Osteoblast (primary cell): ENCODE data around the gene ADCY3. TPM values are rescaled to one million over a fixed set of nuclear protein-coding genes. Genes with fewer than 3 reads are reported as not detected.
A peak's percentile ranks its signal among the peaks of the same experiment; 100 is the strongest.

Source experiments
- DNase-seq: peaks from one replicate; pipeline ENCODE4 v3.0.0; 2011; ENCODE audit warnings: low spot score, mixed read lengths; ENCODE audit not compliant: insufficient read length; ENCODE audit errors: missing footprints
- H2AFZ ChIP-seq: 2 replicates; pipeline ENCODE4 v1.6.0; 2011; ENCODE audit warnings: mild to moderate bottlenecking, low read length
- H3K27ac ChIP-seq: 2 replicates; pipeline ENCODE4 v1.5.1; 2011; ENCODE audit warnings: mild to moderate bottlenecking, low read depth, low read length, moderate library complexity
- H3K27me3 ChIP-seq: 2 replicates; pipeline ENCODE4 v1.6.0; 2012; ENCODE audit warnings: mild to moderate bottlenecking, control low read depth, inconsistent platforms, low read length, moderate library complexity; ENCODE audit not compliant: insufficient read depth
- H3K36me3 ChIP-seq: 2 replicates; pipeline ENCODE4 v1.5.1; 2011; ENCODE audit warnings: mild to moderate bottlenecking, low read length, control low read depth, moderate library complexity; ENCODE audit not compliant: insufficient read depth
- H3K4me1 ChIP-seq: 2 replicates; pipeline ENCODE4 v1.5.1; 2011; ENCODE audit warnings: mild to moderate bottlenecking, low read length, control low read depth, moderate library complexity; ENCODE audit not compliant: insufficient read depth
- H3K4me2 ChIP-seq: 2 replicates; pipeline ENCODE4 v1.6.0; 2011; ENCODE audit warnings: mild to moderate bottlenecking, low read length; ENCODE audit not compliant: insufficient read depth
- H3K4me3 ChIP-seq: fragments of 200-600 bp; sonication (generic); 3 replicates; pipeline ENCODE4 v1.5.1; 2012; ENCODE audit warnings: mild to moderate bottlenecking, low read length, inconsistent platforms; ENCODE audit not compliant: insufficient read depth
- H3K79me2 ChIP-seq: 2 replicates; pipeline ENCODE4 v1.6.0; 2012; ENCODE audit warnings: mild to moderate bottlenecking, low read length, control low read depth, inconsistent platforms; ENCODE audit not compliant: insufficient read depth
- H3K9me3 ChIP-seq: 2 replicates; pipeline ENCODE4 v1.5.1; 2011; ENCODE audit warnings: low read depth, low read length, control low read depth
- H4K20me1 ChIP-seq: 2 replicates; pipeline ENCODE4 v1.6.0; 2012; ENCODE audit warnings: mild to moderate bottlenecking, low read length, control low read depth; ENCODE audit not compliant: insufficient read depth
- total RNA-seq: library from RNA; depleted of rRNA; stranded (reverse); fragments of >200 nt; gene quantifications from 2 replicates; pipeline ENCODE4 v1.2.3, GENCODE V29; 2012
- TF ChIP-seq, protein P1 (sequence below): IDR thresholded peaks from 2 replicates; pipeline ENCODE4 v1.5.1; 2011; ENCODE audit warnings: mild to moderate bottlenecking, low read depth, low read length, moderate library complexity; ENCODE audit errors: extremely low read depth

Gene ADCY3
- total RNA-seq, 1 donor, result 47.4 TPM

DNA sequence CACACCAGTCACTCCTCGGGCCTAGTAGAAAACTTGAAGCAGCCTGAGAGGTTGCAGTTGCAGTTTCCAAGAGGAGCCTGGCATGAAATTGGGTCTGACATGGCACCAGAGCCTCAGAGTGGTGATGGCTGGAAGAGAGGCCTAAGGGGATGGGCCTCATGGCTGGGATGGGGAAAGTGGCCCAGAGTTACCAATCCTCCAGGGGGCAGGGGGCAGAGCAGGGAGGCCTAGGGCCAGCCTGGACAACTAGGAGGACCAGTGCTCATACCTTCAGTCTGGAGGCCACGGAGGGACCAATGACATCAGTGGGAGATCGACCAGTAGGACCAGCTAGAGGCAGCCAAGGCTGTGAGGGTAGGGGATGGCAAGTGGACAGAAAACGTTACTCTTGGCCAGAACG is 15.1 kb upstream of the ADCY3 start:
- Histone ChIP-seq H2AFZ (no peak overlapping the region), H3K4me3 (no peak overlapping the region), H4K20me1 (no peaks in the 10 kb centered on the region), H3K9me3 (no peaks in the 10 kb centered on the region), H3K79me2 (no peaks in the 10 kb centered on the region), H3K4me1 (peaks cover 3% of the 10 kb centered on the region), H3K27me3 (no peaks in the 10 kb centered on the region), H3K4me2 (no peak overlapping the region), H3K36me3 (no peaks in the 10 kb centered on the region), H3K27ac (no peak overlapping the region)
- TF ChIP-seq, protein P1, sequence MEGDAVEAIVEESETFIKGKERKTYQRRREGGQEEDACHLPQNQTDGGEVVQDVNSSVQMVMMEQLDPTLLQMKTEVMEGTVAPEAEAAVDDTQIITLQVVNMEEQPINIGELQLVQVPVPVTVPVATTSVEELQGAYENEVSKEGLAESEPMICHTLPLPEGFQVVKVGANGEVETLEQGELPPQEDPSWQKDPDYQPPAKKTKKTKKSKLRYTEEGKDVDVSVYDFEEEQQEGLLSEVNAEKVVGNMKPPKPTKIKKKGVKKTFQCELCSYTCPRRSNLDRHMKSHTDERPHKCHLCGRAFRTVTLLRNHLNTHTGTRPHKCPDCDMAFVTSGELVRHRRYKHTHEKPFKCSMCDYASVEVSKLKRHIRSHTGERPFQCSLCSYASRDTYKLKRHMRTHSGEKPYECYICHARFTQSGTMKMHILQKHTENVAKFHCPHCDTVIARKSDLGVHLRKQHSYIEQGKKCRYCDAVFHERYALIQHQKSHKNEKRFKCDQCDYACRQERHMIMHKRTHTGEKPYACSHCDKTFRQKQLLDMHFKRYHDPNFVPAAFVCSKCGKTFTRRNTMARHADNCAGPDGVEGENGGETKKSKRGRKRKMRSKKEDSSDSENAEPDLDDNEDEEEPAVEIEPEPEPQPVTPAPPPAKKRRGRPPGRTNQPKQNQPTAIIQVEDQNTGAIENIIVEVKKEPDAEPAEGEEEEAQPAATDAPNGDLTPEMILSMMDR, result no peak
- DNase-seq, result peak; percentile 19

DNA sequence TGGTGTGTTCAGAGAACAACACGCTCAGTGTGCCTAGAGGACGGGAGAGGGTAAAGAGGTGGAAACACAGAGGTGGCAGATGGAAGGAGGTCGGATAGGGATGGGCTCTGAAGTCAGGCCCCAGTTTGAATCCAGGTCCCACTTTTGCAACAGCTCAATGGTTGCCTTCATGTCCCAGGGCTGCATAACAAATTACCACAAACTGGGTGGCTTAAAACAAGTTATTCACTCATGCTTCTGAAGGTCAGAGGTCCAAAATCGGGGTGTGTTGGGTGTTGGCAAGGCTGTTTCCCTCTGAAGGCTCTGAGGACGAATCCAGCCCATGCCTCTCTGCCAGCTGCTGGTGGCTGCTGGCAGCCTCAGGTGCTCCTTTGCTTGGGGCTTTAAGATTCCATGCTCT is 12.7 kb upstream of the ADCY3 start:
- no peak overlapping the region for H2AFZ ChIP-seq

DNA sequence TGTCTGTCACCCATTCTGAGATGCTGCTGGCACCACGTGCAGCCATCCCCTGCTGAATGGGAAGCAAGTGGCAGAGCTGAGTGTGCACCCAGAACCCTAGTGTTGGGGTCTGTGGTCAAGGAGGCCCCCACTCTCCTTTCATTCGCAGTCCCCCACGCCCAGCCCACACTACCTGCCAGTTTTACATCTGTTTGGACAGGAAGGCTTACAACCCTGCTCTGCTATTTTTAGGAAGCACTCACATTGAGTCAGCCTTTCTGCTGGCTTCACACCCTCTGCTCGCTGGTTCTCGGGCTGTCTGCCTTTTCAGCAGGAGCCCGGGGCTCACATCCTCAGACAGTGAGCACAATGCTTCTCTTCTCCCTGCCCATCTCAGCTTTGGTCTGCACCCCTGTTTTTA is 10.7 kb upstream of the ADCY3 start:
- no peaks in the 10 kb centered on the region for H3K79me2 ChIP-seq
- no peak for DNase-seq
- H2AFZ ChIP-seq, result peak overlapping the region; percentile 24
- TF ChIP-seq, protein P1, result no peak
- H3K4me2 ChIP-seq, result no peak overlapping the region
- H3K4me1 ChIP-seq, result peaks cover 11% of the 10 kb centered on the region
- no peaks in the 10 kb centered on the region for H4K20me1 ChIP-seq
- no peak overlapping the region for H3K27ac ChIP-seq
- no peaks in the 10 kb centered on the region for H3K9me3 ChIP-seq
- H3K27me3 ChIP-seq, result no peaks in the 10 kb centered on the region
- H3K36me3 ChIP-seq, result no peaks in the 10 kb centered on the region
- H3K4me3 ChIP-seq, result no peak overlapping the region

More for the DNA sequence above, 12.7 kb upstream of the ADCY3 start:
- Histone ChIP-seq H3K27ac (no peak overlapping the region), H3K4me1 (peaks cover 3% of the 10 kb centered on the region), H3K9me3 (no peaks in the 10 kb centered on the region), H3K4me3 (no peak overlapping the region), H3K79me2 (no peaks in the 10 kb centered on the region), H3K36me3 (no peaks in the 10 kb centered on the region), H3K4me2 (no peak overlapping the region), H4K20me1 (no peaks in the 10 kb centered on the region), H3K27me3 (no peaks in the 10 kb centered on the region)
- no peak for DNase-seq
- TF ChIP-seq, protein P1, result no peak

DNA sequence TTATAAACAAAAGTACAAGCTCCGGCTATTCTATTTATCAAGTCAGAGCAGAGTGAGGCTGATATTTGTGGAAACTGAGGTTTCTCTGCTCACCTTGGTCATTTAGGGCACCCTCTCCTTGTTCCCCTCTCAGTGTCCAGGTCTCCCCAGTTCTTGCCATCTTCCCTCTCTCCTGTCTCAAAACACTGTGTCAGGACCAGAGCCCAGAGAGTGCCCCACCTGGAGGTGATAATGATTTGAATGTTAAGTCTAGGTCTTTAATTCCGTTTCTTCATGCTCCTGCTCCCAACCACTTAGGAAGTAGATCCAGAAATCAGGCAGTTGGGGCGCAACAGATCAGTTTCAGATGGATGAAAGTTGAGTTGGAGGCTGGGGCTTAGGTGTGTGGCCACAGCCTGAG is 9.2 kb upstream of the ADCY3 start:
- TF ChIP-seq, protein P1, result no peak
- no peak overlapping the region for H3K4me3 ChIP-seq
- no peaks in the 10 kb centered on the region for H3K9me3 ChIP-seq
- H3K27me3 ChIP-seq, result no peaks in the 10 kb centered on the region
- peaks cover 11% of the 10 kb centered on the region for H3K4me1 ChIP-seq
- H3K4me2 ChIP-seq, result no peak overlapping the region
- no peaks in the 10 kb centered on the region for H4K20me1 ChIP-seq
- no peak overlapping the region for H3K27ac ChIP-seq
- no peak overlapping the region for H2AFZ ChIP-seq
- no peaks in the 10 kb centered on the region for H3K79me2 ChIP-seq
- DNase-seq, result no peak
- no peaks in the 10 kb centered on the region for H3K36me3 ChIP-seq
